ENCODE data around the gene BEST1.

BEST1 gene

GRCh38 chr11:61950035-61950547, at the start of gene BEST1:
Gene BEST1, plus strand, starts transcription at chr11:61950351. Its CDS starts 1,456 bp downstream, at chr11:61951807.
- Mint-ChIP-seq H3K27me3 (peaks cover 11 to 19% of the 10 kb centered on the region in 2 donors), H3K9me3 (no peaks in the 10 kb centered on the region), H3K4me1 (peaks cover 11 to 24% of the 10 kb centered on the region in 2 donors), H3K36me3 (no peaks in the 10 kb centered on the region), H3K27ac (no peak within 1 kb of the TSS), H3K4me3 (no peak within 1 kb of the TSS)
- DNase-seq: no peak
- ATAC-seq (replicated peaks): no peak

GRCh38 chr11:61901397-61901796, 48.8 kb upstream of the BEST1 start:
- DNase-seq: no peak
- Mint-ChIP-seq H3K9me3 (no peaks in the 10 kb centered on the region), H3K36me3 (no peaks in the 10 kb centered on the region), H3K4me3 (no peak overlapping the region), H3K27me3 (peaks cover 5 to 8% of the 10 kb centered on the region in 2 donors), H3K4me1 (peaks cover 19 to 31% of the 10 kb centered on the region in 2 donors), H3K27ac (no peak overlapping the region)
- ATAC-seq (replicated peaks): no peak

DNA sequence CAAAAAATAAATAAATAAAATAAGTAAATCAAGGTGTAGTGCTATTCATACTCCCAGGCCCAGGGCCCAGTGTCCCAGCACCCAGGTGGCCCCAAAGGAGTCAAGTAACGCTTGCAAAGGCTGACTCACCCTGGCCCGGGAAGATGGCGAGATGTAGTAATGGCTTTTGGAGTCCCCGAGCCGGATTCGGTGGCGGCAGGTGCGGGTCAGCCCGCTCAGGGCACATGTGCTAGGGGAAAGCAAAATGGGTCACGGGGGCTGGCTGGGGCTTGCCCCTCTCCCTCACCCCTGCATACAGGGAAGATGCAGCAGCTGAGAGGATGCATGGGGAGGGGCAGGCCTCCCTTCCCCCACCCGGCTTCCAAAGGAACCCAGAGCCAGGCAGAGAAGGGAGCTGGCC, 47.8 kb upstream of the BEST1 start:
- no peaks in the 10 kb centered on the region for H3K36me3 Mint-ChIP-seq
- no peak overlapping the region for H3K27ac Mint-ChIP-seq
- no peak for ATAC-seq (replicated peaks)
- no peak for DNase-seq
- H3K4me3 Mint-ChIP-seq: no peak overlapping the region
- peaks cover 5 to 8% of the 10 kb centered on the region in 2 donors for H3K27me3 Mint-ChIP-seq
- no peaks in the 10 kb centered on the region for H3K9me3 Mint-ChIP-seq
- peaks cover 22 to 30% of the 10 kb centered on the region in 2 donors for H3K4me1 Mint-ChIP-seq

DNA sequence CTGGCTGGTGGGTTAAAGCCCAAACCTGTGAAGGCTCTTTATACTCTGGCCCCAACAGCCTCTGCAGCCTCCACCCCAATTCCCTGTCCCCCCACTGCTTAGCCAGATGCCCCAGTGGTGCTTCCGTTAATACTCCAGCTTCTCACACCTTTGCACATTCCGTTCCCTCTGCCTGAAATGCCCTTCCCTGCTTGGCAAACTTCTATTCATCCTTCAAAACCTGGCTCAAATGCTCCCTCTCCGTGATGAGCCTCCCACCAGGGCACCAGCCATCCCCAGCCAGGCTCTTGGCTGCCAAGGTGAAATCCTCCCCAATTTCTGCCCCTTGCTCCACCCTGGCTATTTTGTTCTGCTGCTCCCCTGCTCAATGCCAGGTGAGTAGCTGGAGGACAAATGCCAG, 46.3 kb upstream of the BEST1 start:
- H3K36me3 Mint-ChIP-seq: no peaks in the 10 kb centered on the region
- no peak overlapping the region for H3K4me3 Mint-ChIP-seq
- no peak overlapping the region for H3K27ac Mint-ChIP-seq
- no peak for ATAC-seq (replicated peaks)
- H3K27me3 Mint-ChIP-seq: peaks cover 5 to 8% of the 10 kb centered on the region in 2 donors
- no peak for DNase-seq
- H3K4me1 Mint-ChIP-seq: peaks cover 14 to 15% of the 10 kb centered on the region in 2 donors
- H3K9me3 Mint-ChIP-seq: no peaks in the 10 kb centered on the region

GRCh38 chr11:61904539-61905048, 45.6 kb upstream of the BEST1 start:
- Mint-ChIP-seq H3K4me3 (no peak overlapping the region), H3K27me3 (peaks cover 5 to 8% of the 10 kb centered on the region in 2 donors), H3K27ac (no peak overlapping the region), H3K36me3 (no peaks in the 10 kb centered on the region), H3K4me1 (peaks cover 7% of the 10 kb centered on the region in 2 donors), H3K9me3 (no peaks in the 10 kb centered on the region)
- DNase-seq (no peak), ATAC-seq (replicated peaks) (peak; percentile 41 to 48)

DNA sequence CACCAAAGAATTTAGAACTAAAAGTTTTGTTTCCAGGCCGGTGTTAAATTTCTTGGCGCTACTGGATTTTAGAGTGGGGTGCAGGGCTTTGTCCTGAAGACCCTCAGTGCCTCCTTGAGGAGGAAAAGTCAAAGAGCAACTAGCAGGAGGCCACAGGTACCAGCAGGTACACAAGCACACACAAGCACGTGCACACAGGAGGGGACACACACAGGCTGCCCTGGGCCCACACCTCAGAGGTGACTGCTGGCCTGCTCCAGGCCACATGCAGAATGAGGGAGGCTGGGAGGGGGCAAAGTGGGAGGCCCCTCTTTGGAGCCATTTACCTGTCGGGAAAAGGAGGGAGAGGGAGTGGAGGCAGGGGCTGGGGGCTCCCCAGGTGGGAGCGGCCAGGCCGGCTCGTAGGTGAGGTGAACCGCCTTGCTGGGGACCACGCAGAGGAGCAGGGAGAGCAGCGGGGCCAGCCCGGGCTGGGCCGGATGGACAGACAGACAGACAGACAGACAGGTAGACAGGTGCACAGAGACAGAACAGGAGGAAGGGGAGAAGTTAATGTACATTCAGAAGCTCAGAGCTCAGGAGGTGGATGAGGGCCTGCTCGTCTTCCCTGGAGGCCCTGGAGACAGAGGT, 45.0 kb upstream of the BEST1 start:
- peaks cover 5 to 8% of the 10 kb centered on the region in 2 donors for H3K27me3 Mint-ChIP-seq
- no peak overlapping the region for H3K4me3 Mint-ChIP-seq
- ATAC-seq (replicated peaks) (no peak), DNase-seq (no peak)
- peaks cover 5 to 7% of the 10 kb centered on the region in 2 donors for H3K4me1 Mint-ChIP-seq
- no peaks in the 10 kb centered on the region for H3K36me3 Mint-ChIP-seq
- no peaks in the 10 kb centered on the region for H3K9me3 Mint-ChIP-seq
- no peak overlapping the region for H3K27ac Mint-ChIP-seq

GRCh38 chr11:61905801-61906521, 44.2 kb upstream of the BEST1 start:
- DNase-seq (no peak), ATAC-seq (replicated peaks) (no peak)
- Mint-ChIP-seq H3K4me1 (peaks cover 5 to 7% of the 10 kb centered on the region in 2 donors), H3K27me3 (peaks cover 5 to 8% of the 10 kb centered on the region in 2 donors), H3K27ac (no peak overlapping the region), H3K9me3 (no peaks in the 10 kb centered on the region), H3K36me3 (no peaks in the 10 kb centered on the region), H3K4me3 (no peak overlapping the region)

- Mint-ChIP-seq H3K4me3 (no peak overlapping the region), H3K27ac (no peak overlapping the region), H3K9me3 (no peaks in the 10 kb centered on the region), H3K4me1 (peaks cover 6 to 7% of the 10 kb centered on the region in 2 donors), H3K36me3 (no peaks in the 10 kb centered on the region), H3K27me3 (peaks cover 5 to 8% of the 10 kb centered on the region in 2 donors)
- no peak for ATAC-seq (replicated peaks)
- no peak for DNase-seq
These were observed 43.6 kb upstream of the BEST1 start for GRCh38 chr11:61906522-61906909.

DNA sequence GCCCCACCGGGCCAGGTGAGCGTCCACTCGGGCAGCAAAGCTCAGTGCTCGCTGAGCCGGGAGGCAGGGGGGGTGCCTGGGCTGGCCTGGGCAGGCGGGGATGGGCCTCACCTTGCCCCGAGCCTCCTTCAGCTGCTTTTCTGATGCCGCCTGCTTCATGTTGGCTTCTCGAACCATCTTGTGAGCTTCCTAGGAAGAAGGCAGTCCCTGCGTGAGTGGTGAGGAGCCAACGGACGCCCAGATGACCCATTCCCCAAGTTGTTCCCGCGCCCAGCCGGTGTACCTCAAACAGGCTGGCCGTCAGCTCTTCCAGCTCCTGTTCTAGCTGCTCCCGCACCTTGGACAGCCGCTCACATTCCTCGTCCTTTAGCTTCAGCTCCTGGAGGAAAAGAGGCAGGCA, 42.9 kb upstream of the BEST1 start:
- no peaks in the 10 kb centered on the region for H3K9me3 Mint-ChIP-seq
- DNase-seq (no peak), ATAC-seq (replicated peaks) (no peak)
- H3K27ac Mint-ChIP-seq: no peak overlapping the region
- H3K36me3 Mint-ChIP-seq: no peaks in the 10 kb centered on the region
- no peak overlapping the region for H3K4me3 Mint-ChIP-seq
- peaks cover 7 to 12% of the 10 kb centered on the region in 2 donors for H3K4me1 Mint-ChIP-seq
- H3K27me3 Mint-ChIP-seq: peaks cover 5 to 8% of the 10 kb centered on the region in 2 donors

DNA sequence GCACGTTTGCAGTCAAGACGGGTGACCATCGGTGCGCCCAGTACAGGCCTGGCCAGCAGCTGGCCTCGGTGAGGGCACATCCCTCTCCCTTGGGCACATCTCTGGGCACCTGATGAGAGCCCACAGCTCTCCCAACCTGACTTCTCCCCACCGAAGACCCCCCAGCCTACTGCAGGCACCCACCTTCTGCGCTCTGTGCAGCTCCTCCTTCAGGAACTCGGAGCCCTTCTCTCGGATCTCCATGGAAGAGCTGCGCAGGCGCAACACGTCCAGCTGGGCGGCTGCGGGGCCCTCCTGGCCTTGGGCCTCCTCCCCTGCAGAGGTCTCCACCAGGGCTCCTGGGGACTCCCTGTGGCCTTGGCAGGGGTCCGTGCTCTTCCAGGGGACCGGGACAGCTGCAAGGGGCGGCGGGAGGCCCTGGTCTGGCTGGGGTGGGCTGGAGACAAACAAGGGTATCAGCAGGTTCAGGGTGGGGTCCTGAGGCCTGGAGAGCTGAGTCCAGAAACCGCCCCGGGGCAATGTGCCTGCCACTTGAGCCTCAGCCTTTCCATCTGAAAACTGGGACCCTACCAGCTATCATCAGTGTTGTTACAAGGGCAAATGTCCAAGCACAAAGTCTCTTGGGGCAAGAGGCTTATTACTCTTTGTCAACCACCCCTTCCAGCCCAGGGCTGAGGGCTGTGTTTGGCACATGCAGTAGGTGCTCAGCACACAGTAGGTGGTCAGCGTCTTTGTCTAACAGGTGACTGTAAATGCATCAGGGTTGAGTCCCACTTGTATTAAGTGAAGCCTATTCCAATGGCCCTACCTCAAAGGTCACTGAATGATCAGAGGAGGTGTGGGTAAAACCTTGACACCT, 42.1 kb upstream of the BEST1 start:
- peaks cover 8 to 13% of the 10 kb centered on the region in 2 donors for H3K27me3 Mint-ChIP-seq
- H3K36me3 Mint-ChIP-seq: no peaks in the 10 kb centered on the region
- H3K4me3 Mint-ChIP-seq: no peak overlapping the region
- no peak for DNase-seq
- no peak for ATAC-seq (replicated peaks)
- no peaks in the 10 kb centered on the region for H3K9me3 Mint-ChIP-seq
- peaks cover 11 to 20% of the 10 kb centered on the region in 2 donors for H3K4me1 Mint-ChIP-seq
- H3K27ac Mint-ChIP-seq: no peak overlapping the region

DNA sequence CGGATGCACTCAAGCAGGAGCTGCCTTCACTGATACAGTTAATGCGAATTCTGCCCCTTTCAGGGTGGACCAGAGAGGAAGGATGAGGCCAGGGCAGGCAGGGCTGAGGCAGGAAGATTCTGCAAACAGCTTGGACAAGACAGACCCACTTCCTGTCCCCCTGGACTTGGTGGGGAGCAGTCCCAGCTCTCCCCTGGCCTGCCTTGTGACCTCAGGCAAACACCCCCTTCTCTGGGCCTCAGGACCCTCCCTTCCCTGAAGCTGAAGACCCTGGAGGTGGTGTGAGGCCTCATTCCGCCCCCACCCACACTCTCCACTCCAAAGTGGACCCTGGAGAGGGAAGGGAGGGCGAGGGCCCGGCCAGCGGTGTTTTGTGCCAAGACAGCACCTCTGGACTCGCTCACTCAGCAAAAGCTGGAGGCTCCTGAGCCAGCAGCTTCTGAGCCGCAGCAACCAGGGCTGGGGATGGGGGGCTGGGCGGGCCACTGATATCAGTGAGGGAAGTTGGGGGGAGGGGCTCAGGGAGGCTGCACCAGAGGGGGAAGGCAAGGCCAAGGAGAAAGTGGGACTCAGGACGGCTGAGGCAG, 41.3 kb upstream of the BEST1 start:
- Mint-ChIP-seq H3K36me3 (no peaks in the 10 kb centered on the region), H3K4me1 (peaks cover 11 to 20% of the 10 kb centered on the region in 2 donors), H3K27ac (no peak overlapping the region), H3K27me3 (peaks cover 5 to 12% of the 10 kb centered on the region in 2 donors), H3K9me3 (no peaks in the 10 kb centered on the region), H3K4me3 (no peak overlapping the region)
- DNase-seq (no peak), ATAC-seq (replicated peaks) (no peak)

GRCh38 chr11:61910187-61911127, 39.7 kb upstream of the BEST1 start:
- Mint-ChIP-seq H3K4me1 (peaks cover 11 to 20% of the 10 kb centered on the region in 2 donors), H3K36me3 (no peaks in the 10 kb centered on the region), H3K9me3 (no peaks in the 10 kb centered on the region), H3K27ac (no peak overlapping the region), H3K27me3 (peaks cover 13 to 22% of the 10 kb centered on the region in 2 donors), H3K4me3 (no peak overlapping the region)
- DNase-seq: no peak
- no peak for ATAC-seq (replicated peaks)

- Mint-ChIP-seq H3K36me3 (no peaks in the 10 kb centered on the region), H3K27me3 (peaks cover 20 to 25% of the 10 kb centered on the region in 2 donors), H3K4me3 (no peak overlapping the region), H3K4me1 (peaks cover 11 to 20% of the 10 kb centered on the region in 2 donors), H3K9me3 (no peaks in the 10 kb centered on the region), H3K27ac (no peak overlapping the region)
- ATAC-seq (replicated peaks) (no peak), DNase-seq (no peak)
These were observed 38.9 kb upstream of the BEST1 start for GRCh38 chr11:61911128-61911700.
